A549 (cell line): ENCODE results near the gene FOXP1. TPM values are rescaled to one million over a fixed set of nuclear protein-coding genes. Genes with fewer than 3 reads are reported as not detected.

Source experiments
- ATAC-seq, 2 experiments: fragments of 200-7000 bp in 1 of 2; fragments of >200 bp in 1 of 2; cut with Nextera tagmentation in 1 of 2; cut with Tn5 transposase in 1 of 2; 3 replicates each; pipeline versions ENCODE4 v1.8.0 to v1.9.1; 2018 to 2020; ENCODE audit warnings: mild to moderate bottlenecking in 1 of 2, moderate library complexity in 1 of 2
- CTCF ChIA-PET: fragments of 300-600 bp; sonication (Branson Sonifier 250); formaldehyde crosslinking; extraction: SDS; loops from one replicate; lab custom pipeline; 2021; ENCODE audit warnings: antibody characterized with exemption, inconsistent platforms; lab: Yijun Ruan, JAX
- POLR2A ChIA-PET: fragments of 350-600 bp; formaldehyde crosslinking; extraction: SDS; loops from one replicate; lab custom pipeline; 2021; ENCODE audit warnings: antibody characterized with exemption, inconsistent platforms; lab: Yijun Ruan, JAX
- DNase-seq, 2 experiments: peaks; one replicate each; pipeline versions ENCODE4 v3.0.0 to v3.0.0-alpha.2; 2011 to 2016; ENCODE audit warnings: low read depth in 1 of 2, low spot score in 1 of 2
- FAIRE-seq: peaks from 2 replicates; lab custom pipeline; 2011; peaks lifted over from hg19 to GRCh38; lab: Jason Lieb, UNC
- H3K27ac ChIP-seq, 2 experiments: fragments of >200 bp; sonication (Bioruptor Twin); formaldehyde crosslinking; 3 replicates each; pipeline ENCODE4 v1.5.1; 2016 to 2017
- H3K4me1 ChIP-seq: fragments of >200 bp; sonication (Bioruptor Twin); formaldehyde crosslinking; 3 replicates; pipeline ENCODE4 v1.6.1; 2016
- H3K4me2 ChIP-seq: fragments of >200 bp; sonication (Bioruptor Twin); formaldehyde crosslinking; 3 replicates; pipeline ENCODE4 v1.6.1; 2016
- H3K4me3 ChIP-seq: fragments of >200 bp; sonication (Bioruptor Twin); formaldehyde crosslinking; 3 replicates; pipeline ENCODE4 v1.5.1; 2016
- H3K9me3 ChIP-seq: fragments of >200 bp; sonication (Bioruptor Twin); formaldehyde crosslinking; 3 replicates; pipeline ENCODE4 v1.6.1; 2016
- CHD2 ChIP-seq: fragments of 150-350 bp; IDR thresholded peaks from 2 replicates; pipeline ENCODE4 v1.6.1; 2014; ENCODE audit warnings: low read length; ENCODE audit not compliant: partially characterized antibody
- EP300 ChIP-seq, 2 experiments: fragments of >200 bp; sonication (Bioruptor Twin); formaldehyde crosslinking; IDR thresholded peaks; 2 replicates in 1 of 2; 3 replicates in 1 of 2; pipeline ENCODE4 v1.6.1; 2016 to 2017
- FOSL2 ChIP-seq, 2 experiments: fragments of 450-650 bp in 1 of 2; fragments of >200 bp in 1 of 2; sonication (Bioruptor Twin) in 1 of 2; formaldehyde crosslinking; IDR thresholded peaks; 2 replicates each; pipeline versions ENCODE4 v1.5.0 to v1.6.1; 2016 to 2020; ENCODE audit warnings: mild to moderate bottlenecking in 1 of 2, moderate library complexity in 1 of 2
- HDAC2 ChIP-seq: fragments of 200-600 bp; sonication (generic); IDR thresholded peaks from 2 replicates; pipeline ENCODE4 v1.6.1; 2016
- HEYL ChIP-seq: fragments of 250-450 bp; sonication (Bioruptor Pico); IDR thresholded peaks from 2 replicates; pipeline ENCODE4 v1.8.0; 2021; ENCODE audit warnings: mild to moderate bottlenecking, moderate library complexity
- HOXA7 ChIP-seq: fragments of 250-450 bp; sonication (Bioruptor Pico); IDR thresholded peaks from 2 replicates; pipeline ENCODE4 v1.5.0; 2020; ENCODE audit warnings: mild to moderate bottlenecking, moderate library complexity
- JUN ChIP-seq, 2 experiments: fragments of >200 bp; sonication (Bioruptor Twin); formaldehyde crosslinking; IDR thresholded peaks; 2 replicates in 1 of 2; 3 replicates in 1 of 2; pipeline ENCODE4 v1.6.1; 2016 to 2017
- KDM1A ChIP-seq: fragments of 200-600 bp; sonication (generic); IDR thresholded peaks from 2 replicates; pipeline ENCODE4 v1.6.1; 2016; ENCODE audit warnings: low read depth, mild to moderate bottlenecking
- PHF8 ChIP-seq: fragments of 200-600 bp; sonication (generic); IDR thresholded peaks from 2 replicates; pipeline ENCODE4 v1.6.1; 2016; ENCODE audit warnings: low read depth, mild to moderate bottlenecking, antibody characterized with exemption, moderate library complexity, borderline replicate concordance
- POLR2A ChIP-seq: IDR thresholded peaks from 2 replicates; pipeline ENCODE4 v1.6.1; 2012; ENCODE audit warnings: mild to moderate bottlenecking, low read length
- WGBS: methylation state at CpG from one replicate; pipeline ENCODE4 v1.1.6; 2017; ENCODE audit errors: missing lambda C conversion rate; 5-methylcytosine and 5-hydroxymethylcytosine counted together
- polyA plus RNA-seq, 4 experiments: library from polyadenylated mRNA; depleted of rRNA in 3 of 4; stranded (reverse); fragments of >200 nt; fragmentation: RNase III in 1 of 4; extraction: RNeasy Plus Mini Kit Qiagen cat#74134 plus additional on column Dnase treatment in 1 of 4; gene quantifications; 2 replicates in 3 of 4; 3 replicates in 1 of 4; pipeline ENCODE4 v1.2.3, GENCODE V29; 2011 to 2017
- TF ChIP-seq, protein P1 (sequence below): IDR thresholded peaks from 2 replicates; pipeline ENCODE4 v1.6.1; 2012

Gene FOXP1
- polyA plus RNA-seq, 2 of the 4 experiments (the other 2 are of a cell fraction) = 12.8 to 13.9 TPM

DNA sequence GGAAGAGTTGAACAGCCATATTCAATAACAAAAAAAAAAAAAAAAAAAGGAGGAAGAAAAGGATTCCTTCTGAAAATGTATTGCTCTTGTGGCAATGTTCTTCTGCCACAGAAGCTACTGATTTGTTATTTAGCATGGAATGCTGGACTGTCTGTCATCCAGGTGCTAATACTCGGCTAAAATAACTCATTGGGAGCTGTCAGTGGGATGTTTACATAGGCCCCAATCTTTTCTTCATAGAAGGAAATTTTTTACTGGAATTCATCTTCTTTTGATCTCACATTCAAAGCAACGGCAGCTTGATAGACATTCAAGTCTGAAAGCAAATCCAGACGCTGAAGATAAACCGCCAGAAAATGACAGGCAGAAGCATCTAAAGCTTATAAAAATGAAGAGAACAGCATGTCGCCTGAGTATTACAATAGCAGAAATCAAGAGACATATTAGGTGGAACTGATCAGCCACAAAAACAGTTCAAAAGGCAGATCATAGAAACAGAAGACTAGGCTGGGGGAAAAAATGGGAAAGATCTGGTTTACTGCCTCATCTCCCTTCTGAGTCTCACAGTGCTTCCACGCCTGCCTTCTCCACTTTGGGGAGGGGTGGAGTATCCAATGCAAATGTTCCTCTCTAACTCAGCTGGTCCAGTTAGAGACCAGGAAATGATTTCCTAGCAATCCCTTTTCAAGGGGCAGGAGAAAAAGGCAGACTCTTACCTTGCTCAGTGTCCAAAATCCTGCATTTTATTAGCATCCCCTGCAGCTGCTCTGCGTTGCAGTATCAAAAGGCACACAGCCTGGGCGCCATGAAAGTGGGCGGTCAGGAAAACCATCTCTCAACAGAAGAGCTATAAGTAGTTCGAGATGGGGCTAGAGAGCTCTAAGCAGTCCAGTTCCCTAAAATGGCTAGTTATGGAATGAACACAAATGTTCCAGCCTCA lies 451.9 kb downstream of the FOXP1 start (continued):
- TF ChIP-seq, protein P1, sequence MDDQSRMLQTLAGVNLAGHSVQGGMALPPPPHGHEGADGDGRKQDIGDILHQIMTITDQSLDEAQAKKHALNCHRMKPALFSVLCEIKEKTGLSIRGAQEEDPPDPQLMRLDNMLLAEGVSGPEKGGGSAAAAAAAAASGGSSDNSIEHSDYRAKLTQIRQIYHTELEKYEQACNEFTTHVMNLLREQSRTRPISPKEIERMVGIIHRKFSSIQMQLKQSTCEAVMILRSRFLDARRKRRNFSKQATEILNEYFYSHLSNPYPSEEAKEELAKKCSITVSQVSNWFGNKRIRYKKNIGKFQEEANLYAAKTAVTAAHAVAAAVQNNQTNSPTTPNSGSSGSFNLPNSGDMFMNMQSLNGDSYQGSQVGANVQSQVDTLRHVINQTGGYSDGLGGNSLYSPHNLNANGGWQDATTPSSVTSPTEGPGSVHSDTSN = no peak
- TF ChIP-seq HEYL (CRISPR knock-in tag) (no peak), HDAC2 (no peak), FOSL2 (IDR thresholded peaks at IDR 0.05) (no peak), FOSL2 (CRISPR knock-in tag; IDR thresholded peaks at IDR 0.05) (no peak)

DNA sequence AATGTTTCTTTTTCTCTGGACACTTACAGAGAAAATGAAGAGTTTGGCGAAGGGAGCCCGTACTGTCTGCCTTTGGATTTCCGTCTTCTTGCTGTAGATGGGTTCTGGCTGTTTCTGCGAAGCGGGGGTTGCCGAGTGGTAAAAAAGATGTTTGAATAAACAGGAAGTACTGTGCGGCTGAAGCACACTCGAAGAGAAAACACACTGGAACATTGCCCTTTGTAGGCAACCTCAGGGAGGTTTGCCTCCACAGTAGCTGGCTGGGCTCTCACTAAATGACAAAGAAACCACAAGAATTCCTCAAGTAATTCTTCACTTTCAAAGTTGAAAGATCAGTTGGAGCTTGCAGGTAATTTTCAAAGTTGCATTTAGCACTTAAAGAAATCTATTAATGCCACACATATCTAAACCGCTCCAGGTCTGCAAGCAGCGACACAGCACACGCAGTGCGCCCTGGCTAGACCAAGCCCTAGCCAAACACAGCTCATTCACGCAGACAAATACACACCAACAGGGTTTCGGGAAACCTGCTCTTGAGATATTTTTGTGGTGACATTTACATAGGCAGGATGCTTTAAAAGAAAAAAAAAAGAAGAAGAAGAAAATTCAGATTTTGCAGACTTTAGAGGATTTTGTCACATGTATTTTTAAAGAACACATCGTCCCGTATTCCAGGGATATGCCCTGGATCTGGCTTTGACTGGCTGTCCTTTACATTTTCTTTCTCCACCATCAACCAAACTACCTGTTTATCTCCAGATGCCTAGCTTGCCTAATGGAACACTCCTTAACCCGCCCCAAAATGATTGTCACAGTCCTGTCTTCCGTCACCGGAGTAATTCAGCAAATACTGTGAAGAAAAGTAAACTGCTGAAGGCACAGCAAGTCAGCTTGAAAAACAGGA lies 452.8 kb downstream of the FOXP1 start:
- Histone ChIP-seq H3K4me1 (peaks cover 63% of the 10 kb centered on the region), H3K4me3 (peak overlapping the region; percentile 51), H3K4me2 (peak overlapping the region; percentile 81), H3K9me3 (no peaks in the 10 kb centered on the region), H3K27ac (peak overlapping the region; percentile 69 to 75)
- FAIRE-seq (no peak), ATAC-seq (peak; percentile 82 to 83), DNase-seq (peak in 1 of 2 experiments; percentile 59)
- POLR2A ChIA-PET = interaction anchor here (0.7 to 0.9 kb wide), 2 partner anchors 124 to 222 kb away, joined by 3 read pairs; no protein-coding TSS in a partner anchor
- WGBS = 30% methylated on average over 19 of the region's 19 CpGs
- TF ChIP-seq JUN (IDR thresholded peaks at IDR 0.05) (0 out of 5 replicates have a peak, but pooled peaks of 1 of the 2 experiments have one; percentile 15), HOXA7 (no peak)
- TF ChIP-seq, all 56 proteins: peak for 1
- CTCF ChIA-PET = interaction anchor here (0.6 to 2.4 kb wide), 7 partner anchors 10 to 203 kb away, joined by 3 to 6 read pairs (median 4); no protein-coding TSS in a partner anchor

DNA sequence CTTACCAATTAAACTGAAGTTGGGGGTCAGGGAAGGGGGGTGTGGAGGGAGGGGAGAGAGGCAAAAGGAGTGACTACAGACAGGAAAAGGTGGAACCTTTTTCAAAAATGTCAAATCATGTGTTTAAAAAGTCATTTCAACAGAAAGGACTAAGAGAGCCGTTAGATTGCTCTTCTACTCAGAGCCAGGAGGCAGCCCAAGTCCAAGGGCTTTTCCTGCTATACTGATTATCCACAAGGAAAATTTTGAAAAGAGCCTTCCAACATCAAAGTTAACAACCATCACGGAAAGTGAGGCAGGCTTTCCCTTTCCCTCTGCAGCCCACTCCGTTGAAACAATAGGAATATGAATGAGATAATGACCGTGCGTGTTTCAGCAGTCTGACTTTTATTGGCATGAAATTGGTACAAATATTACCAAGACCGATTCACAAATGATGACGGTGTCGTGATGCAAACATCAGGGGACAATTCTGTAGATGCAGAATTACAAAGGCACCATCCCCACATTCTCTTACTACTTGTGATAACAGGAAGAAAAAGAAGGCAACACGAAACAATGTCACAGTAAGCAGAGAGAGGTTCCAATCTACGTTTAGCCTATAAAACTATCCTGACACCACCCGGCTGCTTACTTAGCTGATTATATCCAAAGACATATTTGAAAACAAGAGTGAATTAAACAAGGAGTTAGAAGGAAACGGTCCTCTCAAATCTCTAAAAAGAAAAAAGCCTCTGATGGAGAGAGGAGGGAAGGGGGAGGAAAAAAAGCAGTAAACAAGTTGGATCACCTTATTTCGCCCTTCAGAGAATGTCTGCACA lies 453.7 kb downstream of the FOXP1 start:
- ChIA-PET CTCF (interaction anchor here (1.3 to 2.4 kb wide), 3 partner anchors 11 to 24 kb away, joined by 3 to 6 read pairs (median 4); no protein-coding TSS in a partner anchor), POLR2A (interaction anchor here (0.5 kb wide), 1 partner anchor 24 kb away, joined by 4 read pairs; no protein-coding TSS in a partner anchor)
- Histone ChIP-seq H3K4me2 (peak overlapping the region; percentile 81), H3K4me3 (peak overlapping the region; percentile 51), H3K27ac (peak overlapping the region; percentile 69 to 75), H3K9me3 (no peaks in the 10 kb centered on the region), H3K4me1 (peaks cover 63% of the 10 kb centered on the region)
- FAIRE-seq = no peak
- peak in 1 of 2 experiments; percentile 47 for DNase-seq
- peak; percentile 53 to 55; a peak in 4 of 6 replicates for ATAC-seq
- 29% methylated on average over 13 of the region's 13 CpGs for WGBS
- TF ChIP-seq PHF8 (peak; percentile 13; the same call in 1 of the 2 replicates), KDM1A (no peak)

DNA sequence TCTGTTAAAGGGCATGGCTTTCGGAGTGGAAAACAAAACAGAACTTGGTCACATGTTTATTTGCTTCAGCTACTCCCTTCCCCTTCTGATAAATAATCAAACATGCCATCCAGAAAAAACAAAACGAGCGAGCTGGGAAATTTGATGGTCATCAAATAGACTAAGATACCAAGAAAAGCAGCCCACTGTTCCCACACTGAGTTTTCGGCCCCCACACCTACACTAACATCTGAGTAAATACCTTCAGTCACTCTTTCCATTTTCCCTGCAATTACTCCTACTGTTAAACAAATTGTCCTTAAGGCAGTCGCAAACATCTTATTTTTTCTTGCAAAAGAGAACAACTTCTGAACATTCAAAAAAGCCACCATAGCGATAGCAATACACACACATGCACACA lies 454.6 kb downstream of the FOXP1 start:
- peak overlapping the region; percentile 69 to 75 for H3K27ac ChIP-seq
- 40% methylated on average over 6 of the region's 6 CpGs for WGBS
- POLR2A ChIA-PET = no interaction called here
- peak overlapping the region; percentile 81 for H3K4me2 ChIP-seq
- TF ChIP-seq PHF8 (no peak), POLR2A (no peak), CHD2 (no peak), EP300 (IDR thresholded peaks at IDR 0.05) (no peak)
- FAIRE-seq (no peak), ATAC-seq (no peak), DNase-seq (no peak)
- H3K4me3 ChIP-seq = peak overlapping the region; percentile 51
- no peaks in the 10 kb centered on the region for H3K9me3 ChIP-seq
- H3K4me1 ChIP-seq = peaks cover 57% of the 10 kb centered on the region
- CTCF ChIA-PET = interaction anchor here (1.3 kb wide), 1 partner anchor 24 kb away, joined by 3 read pairs; no protein-coding TSS in a partner anchor
